ENCODE results near the gene ACYP1. TPM values are rescaled to one million over a fixed set of nuclear protein-coding genes. Genes with fewer than 3 reads are reported as not detected.

ACYP1 gene
- total and polyA plus RNA-seq, 2 of the 13 experiments (the other 11 are each of a cell fraction or from before 2014, with no cell fraction given): 9.7 to 22.4 TPM

GRCh38 chr14:75003250-75004027 lies 60.4 kb downstream of the ACYP1 start (continued):
- no peak for TF ChIP-seq CSRNP1 (CRISPR knock-in tag; IDR thresholded peaks at IDR 0.05)
- 0 out of 2 replicates have a peak, but pooled peaks have one; percentile 50 for TF ChIP-seq NFIB (CRISPR knock-in tag; IDR thresholded peaks at IDR 0.05; ENCODE audit: borderline replicate concordance)
- TF ChIP-seq GATAD1 (CRISPR knock-in tag; IDR thresholded peaks at IDR 0.05): no peak
- no peak for TF ChIP-seq ZBTB26 (CRISPR knock-in tag; IDR thresholded peaks at IDR 0.05; ENCODE audit: borderline replicate concordance)
- no peak for TF ChIP-seq RFXAP (CRISPR knock-in tag; IDR thresholded peaks at IDR 0.05; ENCODE audit: borderline replicate concordance)
- TF ChIP-seq ZNF652 (CRISPR knock-in tag; IDR thresholded peaks at IDR 0.05; ENCODE audit: borderline replicate concordance, low read depth): no peak
- TF ChIP-seq NFRKB (IDR thresholded peaks at IDR 0.05): no peak
- no peak for TF ChIP-seq TERF1 (CRISPR knock-in tag; IDR thresholded peaks at IDR 0.05)
- TF ChIP-seq ZBTB20 (CRISPR knock-in tag; IDR thresholded peaks at IDR 0.05; ENCODE audit: borderline replicate concordance, low read depth): no peak
- no peak for TF ChIP-seq PAF1 (CRISPR knock-in tag; IDR thresholded peaks at IDR 0.05)
- TF ChIP-seq ZSCAN21 (CRISPR knock-in tag; IDR thresholded peaks at IDR 0.05; ENCODE audit: borderline replicate concordance): no peak
- TF ChIP-seq ZNF503 (CRISPR knock-in tag; IDR thresholded peaks at IDR 0.05): no peak
- TF ChIP-seq MED8 (CRISPR knock-in tag; IDR thresholded peaks at IDR 0.05; ENCODE audit: insufficient replicate concordance): no peak
- TF ChIP-seq ZSCAN31 (CRISPR knock-in tag; IDR thresholded peaks at IDR 0.05; ENCODE audit: low read depth): no peak
- no peak for TF ChIP-seq JUNB (CRISPR knock-in tag; IDR thresholded peaks at IDR 0.05; ENCODE audit: borderline replicate concordance)
- TF ChIP-seq ELF3 (CRISPR knock-in tag; IDR thresholded peaks at IDR 0.05): no peak
- TF ChIP-seq CERS6 (CRISPR knock-in tag; IDR thresholded peaks at IDR 0.05): no peak
- TF ChIP-seq TEAD3 (CRISPR knock-in tag; optimal IDR thresholded peaks at IDR 0.05; ENCODE audit: borderline replicate concordance): no peak
- no peak for TF ChIP-seq TSC22D2 (CRISPR knock-in tag; IDR thresholded peaks at IDR 0.05; ENCODE audit: borderline replicate concordance)
- TF ChIP-seq ARNT2 (CRISPR knock-in tag; IDR thresholded peaks at IDR 0.05; ENCODE audit: low read depth): 0 out of 2 replicates have a peak, but pooled peaks have one; percentile 13
- no peak for TF ChIP-seq ZSCAN22 (CRISPR knock-in tag; IDR thresholded peaks at IDR 0.05)
- no peak for TF ChIP-seq ZNF614 (CRISPR knock-in tag; IDR thresholded peaks at IDR 0.05; ENCODE audit: borderline replicate concordance)
- TF ChIP-seq FIP1L1 (IDR thresholded peaks at IDR 0.05; ENCODE audit: borderline replicate concordance, insufficient read depth, low read depth, low read length): no peak

Data from HepG2 (cell line).